Neuronal stem cell (in vitro differentiated cells): ENCODE measurements around the gene LAMC3.

Source experiments
- DNase-seq: peaks from one replicate; pipeline ENCODE4 v3.0.0-alpha.2; 2013; ENCODE audit warnings: low spot score
- H2AFZ ChIP-seq: one replicate; pipeline ENCODE4 v1.6.1; 2013; ENCODE audit warnings: mild to moderate bottlenecking, low read length, inconsistent platforms
- H2AK5ac ChIP-seq: 2 replicates; pipeline ENCODE4 v1.6.1; 2013; ENCODE audit warnings: low read depth, mild to moderate bottlenecking, inconsistent platforms, low read length, moderate library complexity, mixed read lengths
- H2BK120ac ChIP-seq: 2 replicates; pipeline ENCODE4 v1.6.1; 2013; ENCODE audit warnings: low read depth, mild to moderate bottlenecking, inconsistent platforms, low read length, moderate library complexity, mixed read lengths
- H2BK12ac ChIP-seq: one replicate; pipeline ENCODE4 v1.6.1; 2013; ENCODE audit warnings: low read length, inconsistent platforms
- H2BK15ac ChIP-seq: 2 replicates; pipeline ENCODE4 v1.6.1; 2013; ENCODE audit warnings: mild to moderate bottlenecking, low read length, inconsistent platforms, mixed read lengths
- H2BK5ac ChIP-seq: one replicate; pipeline ENCODE4 v1.6.1; 2013; ENCODE audit warnings: inconsistent platforms, mild to moderate bottlenecking, low read length, moderate library complexity
- H3K14ac ChIP-seq: one replicate; pipeline ENCODE4 v1.6.1; 2013; ENCODE audit warnings: low read length, inconsistent platforms
- H3K18ac ChIP-seq: 2 replicates; pipeline ENCODE4 v1.6.1; 2013; ENCODE audit warnings: low read length, inconsistent platforms
- H3K23ac ChIP-seq: 2 replicates; pipeline ENCODE4 v1.6.1; 2013; ENCODE audit warnings: low read depth, mild to moderate bottlenecking, mixed read lengths, low read length, inconsistent platforms; ENCODE audit not compliant: poor library complexity
- H3K27ac ChIP-seq: replicated peaks from 3 replicates; pipeline ENCODE4 v1.5.1; 2013; ENCODE audit warnings: low read length, inconsistent platforms
- H3K27me3 ChIP-seq, 3 experiments: 2 replicates each; pipeline ENCODE4 v1.6.1; 2013; ENCODE audit warnings: low read length in 3 of 3, mild to moderate bottlenecking in 2 of 3, inconsistent platforms in 1 of 3, low read depth in 1 of 3, mixed read lengths in 1 of 3, moderate library complexity in 1 of 3; ENCODE audit not compliant: control insufficient read depth in 3 of 3, insufficient read depth in 3 of 3
- H3K36me3 ChIP-seq, 2 donors: replicated peaks in 1 of 2; 2 replicates each; pipeline ENCODE4 v1.6.1; 2013; ENCODE audit warnings: low read length in 2 of 2; ENCODE audit not compliant: control insufficient read depth in 2 of 2, insufficient read depth in 2 of 2
- H3K4ac ChIP-seq: 2 replicates; pipeline ENCODE4 v1.6.1; 2013; ENCODE audit warnings: inconsistent platforms, mild to moderate bottlenecking, low read length, moderate library complexity
- H3K4me1 ChIP-seq, 2 donors: 1 replicate in 1 of 2; 2 replicates in 1 of 2; pipeline ENCODE4 v1.6.1; 2013; ENCODE audit warnings: low read length in 2 of 2, low read depth in 1 of 2; ENCODE audit not compliant: control insufficient read depth in 2 of 2, insufficient read depth in 1 of 2
- H3K4me2 ChIP-seq: one replicate; pipeline ENCODE4 v1.6.1; 2013; ENCODE audit warnings: mild to moderate bottlenecking, low read length, inconsistent platforms; ENCODE audit not compliant: insufficient read depth, poor library complexity, severe bottlenecking
- H3K4me3 ChIP-seq, 2 donors: 2 replicates each; pipeline ENCODE4 v1.5.1; 2013; ENCODE audit warnings: low read length in 2 of 2, mild to moderate bottlenecking in 2 of 2, inconsistent platforms in 1 of 2, moderate library complexity in 1 of 2
- H3K79me1 ChIP-seq: one replicate; pipeline ENCODE4 v1.6.1; 2013; ENCODE audit warnings: low read depth, mild to moderate bottlenecking, inconsistent platforms, low read length, moderate library complexity
- H3K9ac ChIP-seq: one replicate; pipeline ENCODE4 v1.6.1; 2013; ENCODE audit warnings: mild to moderate bottlenecking, low read depth, low read length, inconsistent platforms; ENCODE audit not compliant: poor library complexity
- H3K9me3 ChIP-seq, 2 donors: replicated peaks in 1 of 2; 2 replicates each; pipeline versions ENCODE3 to v1.6.1; 2013; ENCODE audit warnings: low read length in 2 of 2, mild to moderate bottlenecking in 2 of 2, inconsistent platforms in 1 of 2, low read depth in 1 of 2, mixed read lengths in 1 of 2, moderate library complexity in 1 of 2; ENCODE audit not compliant: control insufficient read depth in 2 of 2, insufficient read depth in 1 of 2
- H4K8ac ChIP-seq: one replicate; pipeline ENCODE4 v1.6.1; 2013; ENCODE audit warnings: low read depth, mild to moderate bottlenecking, inconsistent platforms, low read length, moderate library complexity
- H4K91ac ChIP-seq: one replicate; pipeline ENCODE4 v1.6.1; 2013; ENCODE audit warnings: low read length, low read depth, mild to moderate bottlenecking, inconsistent platforms; ENCODE audit not compliant: poor library complexity
- WGBS, 2 donors: extraction: QIAGEN DNeasy Blood & Tissue Kit; methylation state at CpG; one replicate each; pipeline ENCODE4 v1.1.7; 2013; ENCODE audit warnings: missing lambda C conversion rate in 2 of 2, mixed read lengths in 1 of 2; ENCODE audit not compliant: insufficient read length in 2 of 2, insufficient replicate concordance in 1 of 2; ENCODE audit errors: extremely low coverage in 2 of 2; 5-methylcytosine and 5-hydroxymethylcytosine counted together

The LAMC3 gene

GRCh38 chr9:131116281-131117120 lies 107.5 kb downstream of the LAMC3 start:
- no peak overlapping the region for H4K91ac ChIP-seq
- H3K36me3 ChIP-seq: peaks cover 44 to 74% of the 10 kb centered on the region in 2 donors
- H2BK120ac ChIP-seq: no peak overlapping the region
- no peak overlapping the region for H4K8ac ChIP-seq
- no peak overlapping the region for H3K18ac ChIP-seq
- no peak overlapping the region for H3K14ac ChIP-seq
- DNase-seq: no peak
- no CpG with 5 or more reads among the region's 22 CpGs for WGBS, 2 donors
- no peak overlapping the region for H3K27ac ChIP-seq
- H3K9me3 ChIP-seq: no peaks in the 10 kb centered on the region
- H3K4me2 ChIP-seq: no peak overlapping the region
- H3K79me1 ChIP-seq: peaks cover 3% of the 10 kb centered on the region
- H3K23ac ChIP-seq: peak overlapping the region; percentile 86
- no peak overlapping the region for H2AFZ ChIP-seq
- H3K4me1 ChIP-seq: peaks cover 10 to 12% of the 10 kb centered on the region in 2 donors
- H3K4ac ChIP-seq: no peak overlapping the region
- no peak overlapping the region for H2BK12ac ChIP-seq
- no peak overlapping the region for H2AK5ac ChIP-seq
- H3K4me3 ChIP-seq: no peak overlapping the region
- H2BK15ac ChIP-seq: no peak overlapping the region
- no peaks in the 10 kb centered on the region for H3K27me3 ChIP-seq
- peak overlapping the region; percentile 59 for H2BK5ac ChIP-seq
- no peak overlapping the region for H3K9ac ChIP-seq

- no peak overlapping the region for H2BK12ac ChIP-seq
- no peak overlapping the region for H3K14ac ChIP-seq
- H3K4me2 ChIP-seq: no peak overlapping the region
- no peaks in the 10 kb centered on the region for H3K27me3 ChIP-seq
- no peak overlapping the region for H3K4ac ChIP-seq
- H4K91ac ChIP-seq: no peak overlapping the region
- peak overlapping the region; percentile 55 for H3K9ac ChIP-seq
- peak overlapping the region; percentile 86 for H3K23ac ChIP-seq
- H2BK5ac ChIP-seq: peak overlapping the region; percentile 59
- no CpG with 5 or more reads among the region's 13 CpGs for WGBS, 2 donors
- H3K4me3 ChIP-seq: no peak overlapping the region
- no peak overlapping the region for H3K18ac ChIP-seq
- H2AK5ac ChIP-seq: no peak overlapping the region
- no peak overlapping the region for H2BK15ac ChIP-seq
- no peaks in the 10 kb centered on the region for H3K9me3 ChIP-seq
- H2BK120ac ChIP-seq: no peak overlapping the region
- H2AFZ ChIP-seq: no peak overlapping the region
- peaks cover 6 to 7% of the 10 kb centered on the region in 2 donors for H3K4me1 ChIP-seq
- DNase-seq: no peak
- no peak overlapping the region for H4K8ac ChIP-seq
- no peak overlapping the region for H3K27ac ChIP-seq
- peaks cover 50 to 77% of the 10 kb centered on the region in 2 donors for H3K36me3 ChIP-seq
- H3K79me1 ChIP-seq: peaks cover 3% of the 10 kb centered on the region
Observed at GRCh38 chr9:131117121-131117761, 108.3 kb downstream of the LAMC3 start.

- Histone ChIP-seq H4K8ac (no peak overlapping the region), H3K9me3 (no peaks in the 10 kb centered on the region), H3K27ac (no peak overlapping the region), H3K9ac (no peak overlapping the region), H3K4me3 (no peak overlapping the region), H2BK5ac (no peak overlapping the region), H3K4me2 (no peak overlapping the region), H3K4me1 (peaks cover under 1 to 2% of the 10 kb centered on the region in 2 donors), H3K4ac (no peak overlapping the region), H2AFZ (no peak overlapping the region), H3K36me3 (peaks cover 48 to 72% of the 10 kb centered on the region in 2 donors), H3K79me1 (no peaks in the 10 kb centered on the region), H2AK5ac (no peak overlapping the region), H4K91ac (no peak overlapping the region), H2BK15ac (no peak overlapping the region), H2BK120ac (no peak overlapping the region), H3K23ac (no peak overlapping the region), H3K27me3 (no peaks in the 10 kb centered on the region), H3K14ac (no peak overlapping the region), H2BK12ac (no peak overlapping the region), H3K18ac (no peak overlapping the region)
- WGBS, 2 donors: no CpG with 5 or more reads among the region's 4 CpGs
- DNase-seq: no peak
Observed at GRCh38 chr9:131117762-131118145, 108.8 kb downstream of the LAMC3 start.

GRCh38 chr9:131119600-131119999 lies 110.6 kb downstream of the LAMC3 start:
- Histone ChIP-seq H2BK120ac (no peak overlapping the region), H3K14ac (no peak overlapping the region), H3K23ac (peak overlapping the region; percentile 43), H3K27me3 (no peaks in the 10 kb centered on the region), H4K91ac (no peak overlapping the region), H2BK5ac (no peak overlapping the region), H4K8ac (no peak overlapping the region), H3K4ac (no peak overlapping the region), H3K79me1 (no peaks in the 10 kb centered on the region), H2BK15ac (no peak overlapping the region), H2AK5ac (no peak overlapping the region), H3K4me3 (no peak overlapping the region), H3K4me1 (peaks cover 0 to 1% of the 10 kb centered on the region in 2 donors), H3K9ac (no peak overlapping the region), H3K9me3 (no peaks in the 10 kb centered on the region), H2AFZ (no peak overlapping the region), H2BK12ac (no peak overlapping the region), H3K18ac (no peak overlapping the region), H3K36me3 (peaks cover 42 to 65% of the 10 kb centered on the region in 2 donors), H3K4me2 (no peak overlapping the region), H3K27ac (no peak overlapping the region)
- no CpG with 5 or more reads among the region's 8 CpGs for WGBS, 2 donors
- no peak for DNase-seq
